ENCODE data around the gene DBH.

DBH gene

DNA sequence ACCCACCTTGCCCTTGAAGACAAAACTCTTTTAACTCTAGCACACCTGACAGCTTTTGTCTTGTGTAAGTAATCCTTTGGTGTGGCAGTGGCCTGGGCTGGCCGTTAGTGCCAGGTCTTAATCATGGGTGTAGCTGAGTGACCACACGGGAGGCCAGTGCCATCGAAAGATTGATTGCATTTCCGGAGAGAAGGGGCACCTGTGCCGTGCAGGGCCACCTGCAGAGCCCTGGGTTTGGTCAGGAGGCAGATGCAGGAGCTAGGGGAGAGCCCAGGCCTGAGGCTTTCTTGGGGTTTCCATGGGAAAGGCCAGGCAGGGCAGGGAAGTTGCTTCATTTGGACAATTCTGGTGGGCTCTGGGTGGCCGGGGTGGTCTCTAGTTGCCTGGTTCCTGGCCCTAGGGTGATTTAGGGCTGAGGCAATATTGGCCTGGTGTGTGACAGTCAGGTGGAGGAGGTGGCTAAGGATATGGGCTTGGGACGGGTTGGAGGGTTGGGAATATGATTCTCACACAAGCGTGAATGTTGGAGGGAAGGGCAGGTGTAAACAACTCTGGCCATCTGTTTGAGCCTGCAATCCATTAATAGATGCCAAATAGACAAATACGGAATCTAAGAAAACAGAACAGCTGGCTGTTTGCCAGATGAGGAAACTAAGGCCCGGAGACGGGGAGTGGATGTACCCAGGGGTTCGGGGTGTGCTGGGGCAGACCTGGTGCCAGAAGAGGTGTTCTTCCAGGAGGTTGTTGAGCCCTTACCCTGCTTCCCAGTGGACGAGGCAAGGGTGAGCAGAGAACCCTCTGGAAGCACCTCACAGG is 4.6 kb downstream of the DBH start:
- H3K36me3 ChIP-seq (replicated peaks; ENCODE audit: insufficient read depth, low read length), result no peaks in the 10 kb centered on the region
- H3K9ac ChIP-seq (ENCODE audit: low read length), result no peak overlapping the region
- no peaks in the 10 kb centered on the region for H3F3A ChIP-seq (ENCODE audit: insufficient read depth, low read length)
- H4K20me1 ChIP-seq (ENCODE audit: insufficient read depth, low read length), result no peaks in the 10 kb centered on the region
- TF ChIP-seq, protein P1, sequence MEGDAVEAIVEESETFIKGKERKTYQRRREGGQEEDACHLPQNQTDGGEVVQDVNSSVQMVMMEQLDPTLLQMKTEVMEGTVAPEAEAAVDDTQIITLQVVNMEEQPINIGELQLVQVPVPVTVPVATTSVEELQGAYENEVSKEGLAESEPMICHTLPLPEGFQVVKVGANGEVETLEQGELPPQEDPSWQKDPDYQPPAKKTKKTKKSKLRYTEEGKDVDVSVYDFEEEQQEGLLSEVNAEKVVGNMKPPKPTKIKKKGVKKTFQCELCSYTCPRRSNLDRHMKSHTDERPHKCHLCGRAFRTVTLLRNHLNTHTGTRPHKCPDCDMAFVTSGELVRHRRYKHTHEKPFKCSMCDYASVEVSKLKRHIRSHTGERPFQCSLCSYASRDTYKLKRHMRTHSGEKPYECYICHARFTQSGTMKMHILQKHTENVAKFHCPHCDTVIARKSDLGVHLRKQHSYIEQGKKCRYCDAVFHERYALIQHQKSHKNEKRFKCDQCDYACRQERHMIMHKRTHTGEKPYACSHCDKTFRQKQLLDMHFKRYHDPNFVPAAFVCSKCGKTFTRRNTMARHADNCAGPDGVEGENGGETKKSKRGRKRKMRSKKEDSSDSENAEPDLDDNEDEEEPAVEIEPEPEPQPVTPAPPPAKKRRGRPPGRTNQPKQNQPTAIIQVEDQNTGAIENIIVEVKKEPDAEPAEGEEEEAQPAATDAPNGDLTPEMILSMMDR (IDR thresholded peaks at IDR 0.05; ENCODE audit: low read length), result no peak
- no peak for TF ChIP-seq EZH2 (optimal IDR thresholded peaks at IDR 0.05; ENCODE audit: low read depth, low read length)
- TF ChIP-seq EZH2phosphoT487 (IDR thresholded peaks at IDR 0.05; ENCODE audit: low read length), result no peak
- no peak overlapping the region for H3K27ac ChIP-seq (ENCODE audit: low read length)
- H3K79me2 ChIP-seq (ENCODE audit: low read length), result no peaks in the 10 kb centered on the region
- no peak for DNase-seq
- no peaks in the 10 kb centered on the region for H3K9me3 ChIP-seq (replicated peaks; ENCODE audit: insufficient read depth, low read length)
- no peak overlapping the region for H3K4me2 ChIP-seq (ENCODE audit: low read depth, low read length)
- no peaks in the 10 kb centered on the region for H3K4me1 ChIP-seq (ENCODE audit: low read length)
- H2AFZ ChIP-seq (ENCODE audit: low read length), result no peak overlapping the region
- no peak overlapping the region for H3K4me3 ChIP-seq (ENCODE audit: low read length)
- no peaks in the 10 kb centered on the region for H3K9me2 ChIP-seq (replicated peaks; ENCODE audit: insufficient read depth, low read length)
- H3K27me3 ChIP-seq (replicated peaks; ENCODE audit: insufficient read depth, low read length), result peaks cover 98% of the 10 kb centered on the region

DNA sequence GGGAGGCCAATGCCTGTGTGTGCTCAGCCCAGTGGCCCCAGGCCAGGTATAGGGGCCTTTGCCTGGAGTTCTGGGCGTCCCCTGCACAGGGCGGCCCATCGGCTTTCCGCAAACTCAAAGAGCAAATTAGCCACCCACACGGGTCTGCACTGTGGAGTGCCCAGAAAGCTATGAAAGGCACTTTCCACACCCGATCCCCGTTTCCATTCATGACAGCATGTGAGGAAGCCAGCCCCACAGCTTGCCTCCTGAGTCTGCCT is 5.2 kb downstream of the DBH start:
- no peak for TF ChIP-seq EZH2phosphoT487 (IDR thresholded peaks at IDR 0.05; ENCODE audit: low read length)
- TF ChIP-seq, protein P1 (IDR thresholded peaks at IDR 0.05; ENCODE audit: low read length), result no peak
- TF ChIP-seq EZH2 (optimal IDR thresholded peaks at IDR 0.05; ENCODE audit: low read depth, low read length), result no peak
- Histone ChIP-seq H3F3A (ENCODE audit: insufficient read depth, low read length) (no peaks in the 10 kb centered on the region), H4K20me1 (ENCODE audit: insufficient read depth, low read length) (no peaks in the 10 kb centered on the region), H3K9me3 (replicated peaks; ENCODE audit: insufficient read depth, low read length) (no peaks in the 10 kb centered on the region), H3K27me3 (replicated peaks; ENCODE audit: insufficient read depth, low read length) (peaks cover 98% of the 10 kb centered on the region), H3K36me3 (replicated peaks; ENCODE audit: insufficient read depth, low read length) (no peaks in the 10 kb centered on the region), H2AFZ (ENCODE audit: low read length) (no peak overlapping the region), H3K4me2 (ENCODE audit: low read depth, low read length) (no peak overlapping the region), H3K4me1 (ENCODE audit: low read length) (no peaks in the 10 kb centered on the region), H3K27ac (ENCODE audit: low read length) (no peak overlapping the region), H3K79me2 (ENCODE audit: low read length) (no peaks in the 10 kb centered on the region), H3K4me3 (ENCODE audit: low read length) (no peak overlapping the region), H3K9ac (ENCODE audit: low read length) (no peak overlapping the region), H3K9me2 (replicated peaks; ENCODE audit: insufficient read depth, low read length) (no peaks in the 10 kb centered on the region)
- no peak for DNase-seq

DNA sequence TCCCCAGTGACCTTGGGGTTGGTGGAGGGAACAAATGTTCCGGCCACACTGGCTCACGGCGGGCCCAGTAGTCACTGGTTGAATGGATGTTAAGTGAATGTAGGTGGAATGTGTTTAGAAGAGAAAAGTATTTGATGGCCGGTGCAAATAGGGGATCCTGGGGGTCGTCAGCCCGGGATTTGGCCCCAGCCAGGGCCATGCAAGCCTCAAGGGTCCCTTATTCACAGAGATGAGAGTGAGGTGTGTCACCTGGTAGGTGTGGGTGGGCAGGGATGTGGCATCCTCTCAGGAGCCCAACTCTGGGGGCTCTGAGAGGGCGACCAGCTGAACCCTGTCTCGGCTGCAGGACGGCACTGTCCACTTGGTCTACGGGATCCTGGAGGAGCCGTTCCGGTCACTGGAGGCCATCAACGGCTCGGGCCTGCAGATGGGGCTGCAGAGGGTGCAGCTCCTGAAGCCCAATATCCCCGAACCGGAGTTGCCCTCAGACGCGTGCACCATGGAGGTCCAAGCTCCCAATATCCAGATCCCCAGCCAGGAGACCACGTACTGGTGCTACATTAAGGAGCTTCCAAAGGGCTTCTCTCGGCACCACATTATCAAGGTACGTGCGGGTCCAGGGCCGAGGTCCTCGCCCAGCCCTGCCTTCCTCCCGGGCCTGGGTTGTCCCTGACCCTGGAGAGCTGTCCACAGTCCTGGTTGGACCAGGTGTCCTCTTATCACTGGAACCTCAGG is 5.9 kb downstream of the DBH start:
- Histone ChIP-seq H3K9me3 (replicated peaks; ENCODE audit: insufficient read depth, low read length) (no peaks in the 10 kb centered on the region), H3K9me2 (replicated peaks; ENCODE audit: insufficient read depth, low read length) (no peaks in the 10 kb centered on the region), H2AFZ (ENCODE audit: low read length) (no peak overlapping the region), H3F3A (ENCODE audit: insufficient read depth, low read length) (no peaks in the 10 kb centered on the region), H3K4me1 (ENCODE audit: low read length) (no peaks in the 10 kb centered on the region), H3K4me3 (ENCODE audit: low read length) (no peak overlapping the region), H3K36me3 (replicated peaks; ENCODE audit: insufficient read depth, low read length) (no peaks in the 10 kb centered on the region), H3K79me2 (ENCODE audit: low read length) (no peaks in the 10 kb centered on the region), H3K4me2 (ENCODE audit: low read depth, low read length) (no peak overlapping the region), H3K27ac (ENCODE audit: low read length) (no peak overlapping the region), H3K27me3 (replicated peaks; ENCODE audit: insufficient read depth, low read length) (peaks cover 98% of the 10 kb centered on the region), H4K20me1 (ENCODE audit: insufficient read depth, low read length) (no peaks in the 10 kb centered on the region), H3K9ac (ENCODE audit: low read length) (no peak overlapping the region)
- TF ChIP-seq, protein P1 (IDR thresholded peaks at IDR 0.05; ENCODE audit: low read length), result no peak
- TF ChIP-seq EZH2 (optimal IDR thresholded peaks at IDR 0.05; ENCODE audit: low read depth, low read length) (no peak), EZH2phosphoT487 (IDR thresholded peaks at IDR 0.05; ENCODE audit: low read length) (no peak)
- no peak for DNase-seq
